Fibroblast of villous mesenchyme (primary cell): ENCODE measurements around the gene CLSTN1. TPM values are rescaled to one million over a fixed set of nuclear protein-coding genes. Genes with fewer than 3 reads are reported as not detected.

Experiments used
- DNase-seq: peaks from one replicate; pipeline ENCODE4 v3.0.0-alpha.2; 2010; ENCODE audit warnings: low read depth
- H3K4me3 ChIP-seq: 2 replicates; pipeline ENCODE4 v1.5.1; 2011; ENCODE audit warnings: low read depth, mild to moderate bottlenecking, low read length
- CTCF ChIP-seq: IDR thresholded peaks from 2 replicates; pipeline ENCODE4 v1.5.1; 2012; ENCODE audit warnings: low read depth, mild to moderate bottlenecking, low read length; ENCODE audit not compliant: insufficient read depth
- total RNA-seq: library from RNA; depleted of rRNA; stranded (reverse); fragments of >200 nt; gene quantifications from 2 replicates; pipeline ENCODE4 v1.2.3, GENCODE V29; 2012

The CLSTN1 gene
- total RNA-seq, 1 donor = 126 TPM

- DNase-seq = no peak
- TF ChIP-seq CTCF = no peak
- H3K4me3 ChIP-seq = no peak overlapping the region
Observed at GRCh38 chr1:9776685-9777084, 47.1 kb downstream of the CLSTN1 start.

GRCh38 chr1:9774712-9775679 lies 48.8 kb downstream of the CLSTN1 start:
- no peak for TF ChIP-seq CTCF
- H3K4me3 ChIP-seq = no peak overlapping the region
- no peak for DNase-seq

- no peak for TF ChIP-seq CTCF
- no peak for DNase-seq
- H3K4me3 ChIP-seq = no peak overlapping the region
Observed at GRCh38 chr1:9770298-9770697, 53.5 kb downstream of the CLSTN1 start.

GRCh38 chr1:9768983-9769382 lies 54.8 kb downstream of the CLSTN1 start:
- no peak for DNase-seq
- TF ChIP-seq CTCF = no peak

GRCh38 chr1:9767964-9768668 lies 55.6 kb downstream of the CLSTN1 start:
- H3K4me3 ChIP-seq = no peak overlapping the region
- no peak for DNase-seq
- no peak for TF ChIP-seq CTCF

More at GRCh38 chr1:9768983-9769382, 54.8 kb downstream of the CLSTN1 start:
- no peak overlapping the region for H3K4me3 ChIP-seq

- H3K4me3 ChIP-seq = no peak overlapping the region
- DNase-seq = peak; percentile 87
- TF ChIP-seq CTCF = no peak
Observed at GRCh38 chr1:9766759-9767442, 56.9 kb downstream of the CLSTN1 start.
